GM12874 (cell line): Measurements from ENCODE around the gene GLO1.

Experiments
- TF ChIP-seq, protein P1 (sequence below): IDR thresholded peaks from 2 replicates; pipeline ENCODE4 v1.5.1; 2011; ENCODE audit warnings: low read depth, mild to moderate bottlenecking, control low read depth, low read length, moderate library complexity; ENCODE audit not compliant: insufficient read depth

Gene GLO1

DNA sequence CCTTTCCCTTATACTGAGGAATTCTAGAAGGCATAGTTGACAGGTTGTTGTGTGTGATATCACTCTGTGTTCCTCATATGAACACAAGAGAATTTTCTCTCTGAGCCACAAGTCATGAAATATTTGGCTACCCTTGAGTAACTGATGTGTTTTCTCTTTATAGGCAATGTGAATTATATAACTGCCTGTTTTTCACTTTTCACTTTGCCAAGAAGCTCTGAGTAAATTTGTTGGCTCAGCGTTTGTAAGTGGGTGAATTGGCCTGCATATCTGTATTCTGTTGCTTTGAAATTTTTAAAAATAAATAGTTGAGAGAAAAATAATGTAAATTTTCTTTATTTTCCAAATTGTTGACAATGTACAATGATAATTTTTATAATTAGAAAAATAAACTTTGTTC lies 58.0 kb downstream of the GLO1 start:
- TF ChIP-seq, protein P1, sequence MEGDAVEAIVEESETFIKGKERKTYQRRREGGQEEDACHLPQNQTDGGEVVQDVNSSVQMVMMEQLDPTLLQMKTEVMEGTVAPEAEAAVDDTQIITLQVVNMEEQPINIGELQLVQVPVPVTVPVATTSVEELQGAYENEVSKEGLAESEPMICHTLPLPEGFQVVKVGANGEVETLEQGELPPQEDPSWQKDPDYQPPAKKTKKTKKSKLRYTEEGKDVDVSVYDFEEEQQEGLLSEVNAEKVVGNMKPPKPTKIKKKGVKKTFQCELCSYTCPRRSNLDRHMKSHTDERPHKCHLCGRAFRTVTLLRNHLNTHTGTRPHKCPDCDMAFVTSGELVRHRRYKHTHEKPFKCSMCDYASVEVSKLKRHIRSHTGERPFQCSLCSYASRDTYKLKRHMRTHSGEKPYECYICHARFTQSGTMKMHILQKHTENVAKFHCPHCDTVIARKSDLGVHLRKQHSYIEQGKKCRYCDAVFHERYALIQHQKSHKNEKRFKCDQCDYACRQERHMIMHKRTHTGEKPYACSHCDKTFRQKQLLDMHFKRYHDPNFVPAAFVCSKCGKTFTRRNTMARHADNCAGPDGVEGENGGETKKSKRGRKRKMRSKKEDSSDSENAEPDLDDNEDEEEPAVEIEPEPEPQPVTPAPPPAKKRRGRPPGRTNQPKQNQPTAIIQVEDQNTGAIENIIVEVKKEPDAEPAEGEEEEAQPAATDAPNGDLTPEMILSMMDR = no peak

DNA sequence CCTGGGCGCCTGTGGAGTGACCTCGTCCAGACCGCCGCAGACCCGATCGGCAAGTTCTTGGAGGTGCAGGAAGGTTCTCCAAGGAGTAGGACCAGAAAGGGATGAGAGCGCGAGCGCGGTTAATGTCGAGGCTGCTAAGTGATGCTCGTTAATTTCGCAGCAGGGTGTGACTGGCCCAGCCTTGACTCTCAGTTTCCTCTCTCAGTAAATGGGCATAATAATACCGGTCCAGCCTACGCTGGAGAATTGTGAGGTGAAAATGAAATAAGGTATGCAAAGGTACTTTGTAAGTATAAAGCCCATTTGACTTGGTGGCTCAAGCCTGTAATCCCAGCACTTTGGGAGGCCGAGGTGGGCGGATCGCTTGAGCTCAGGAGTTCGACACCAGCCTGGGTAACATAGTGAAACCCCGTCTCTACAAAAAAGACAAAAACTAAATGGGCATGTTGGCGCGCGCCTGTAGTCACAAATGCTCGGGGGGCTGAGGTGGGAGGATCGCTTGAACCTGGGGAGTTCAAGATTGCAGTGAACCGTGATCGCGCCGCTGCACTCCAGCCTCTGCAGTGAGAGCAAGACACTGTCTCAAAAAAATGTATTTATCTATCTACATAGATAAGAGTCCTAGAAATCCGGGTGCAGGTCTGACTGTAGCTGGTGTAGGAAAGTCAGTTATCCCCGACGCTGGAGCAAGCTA lies 62.6 kb downstream of the GLO1 start:
- TF ChIP-seq, protein P1 = no peak

DNA sequence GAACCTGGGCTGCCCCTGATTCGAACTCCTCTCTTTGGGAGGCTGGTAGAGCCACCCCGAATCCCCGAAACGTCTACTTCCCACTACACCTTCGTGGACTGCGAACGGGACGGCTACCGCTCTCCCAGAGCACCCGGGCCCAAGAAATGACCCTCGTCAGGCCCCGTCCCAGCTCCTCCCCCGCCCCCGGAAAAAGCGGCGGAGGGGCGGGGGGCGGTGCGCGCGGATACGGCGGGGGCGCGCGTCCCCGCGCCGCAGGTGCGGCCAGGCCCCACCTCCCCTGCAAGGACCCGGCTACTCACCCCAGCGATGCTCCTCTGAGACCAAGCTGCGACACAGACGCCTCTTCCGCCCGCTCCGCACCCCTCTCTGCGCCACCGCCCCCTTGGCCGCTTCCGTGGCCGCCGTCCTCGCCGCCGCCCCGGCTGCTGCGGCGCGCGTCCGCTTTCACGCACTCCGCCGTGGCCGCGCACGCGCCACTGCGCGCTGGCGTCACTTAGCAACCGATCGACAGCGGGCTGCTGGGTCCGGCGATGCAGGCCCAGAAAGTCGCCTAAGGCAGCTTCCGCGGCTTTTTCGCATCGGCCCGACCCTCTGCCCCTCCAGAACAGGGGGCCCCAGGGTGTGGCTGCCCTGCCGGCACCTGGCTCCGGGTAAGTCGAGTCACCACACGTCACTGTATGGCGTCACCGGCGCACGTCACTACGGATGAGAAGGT lies 63.3 kb downstream of the GLO1 start, which contains the start of gene BTBD9:
Gene BTBD9, minus strand, starts transcription at position 432 of the 718 bp plus-strand sequence.
- TF ChIP-seq, protein P1 = no peak

DNA sequence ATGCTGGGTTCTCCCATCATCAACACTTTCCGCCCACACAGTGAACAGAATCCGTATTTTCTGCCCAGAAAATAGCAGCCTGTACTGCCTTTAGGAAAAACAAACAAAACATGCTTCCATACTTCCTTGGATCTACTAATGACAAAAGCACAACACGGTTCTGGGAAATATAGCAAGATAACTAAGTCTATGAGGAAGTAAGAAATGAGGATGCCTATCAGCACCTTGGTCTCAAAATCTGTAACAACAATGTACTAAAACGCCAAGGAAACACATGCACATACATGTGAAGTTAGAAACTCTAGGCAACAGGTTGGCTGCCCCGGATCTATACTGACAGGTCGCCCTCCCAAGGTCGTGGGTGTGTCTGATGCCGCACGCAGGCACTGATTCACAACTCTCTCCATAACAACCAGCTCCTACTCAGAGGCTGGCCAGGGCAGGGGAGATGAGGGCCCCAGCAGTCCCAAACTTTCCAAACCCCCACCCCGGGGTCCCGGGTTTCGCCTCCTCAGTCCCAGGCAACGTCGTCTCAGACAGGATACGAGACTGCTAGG lies 63.9 kb downstream of the GLO1 start:
- TF ChIP-seq, protein P1 = no peak

DNA sequence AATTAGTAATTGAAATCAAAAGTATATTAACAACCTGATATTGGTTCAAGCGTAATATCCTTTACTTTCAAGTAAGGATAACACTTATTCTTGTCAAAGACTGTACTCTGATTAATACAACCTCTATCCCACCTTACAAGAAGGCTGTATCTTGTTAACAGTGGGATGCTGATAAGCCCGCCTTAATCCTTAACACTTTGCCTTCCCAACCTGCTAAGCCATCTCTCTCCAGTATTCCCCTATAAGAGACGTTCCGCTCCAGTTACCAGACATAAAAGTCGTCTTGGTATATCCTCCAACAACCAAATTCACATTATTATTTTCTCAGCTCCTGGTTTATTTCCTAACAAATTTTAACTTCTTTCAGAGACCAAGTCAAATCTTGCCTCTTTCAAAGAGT lies 65.2 kb downstream of the GLO1 start:
- TF ChIP-seq, protein P1 = no peak

DNA sequence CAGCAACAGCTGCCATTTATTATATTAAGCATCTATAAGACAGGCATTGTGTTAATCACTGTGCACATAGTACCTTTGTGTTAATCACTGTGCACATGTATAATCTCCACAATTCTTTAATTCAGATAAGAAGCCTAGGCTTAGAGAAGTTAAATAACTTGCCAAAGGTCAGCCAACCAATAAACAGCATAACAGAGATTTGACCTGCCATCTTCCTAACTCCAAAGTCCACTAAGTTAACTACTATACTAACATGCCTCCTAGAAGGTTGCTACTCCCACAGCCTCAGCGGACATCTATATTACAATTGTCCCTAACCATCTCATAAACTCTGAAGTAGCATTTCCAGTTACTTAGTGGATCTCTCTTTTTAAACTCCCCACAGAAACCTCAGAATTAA lies 66.9 kb downstream of the GLO1 start:
- TF ChIP-seq, protein P1 = no peak

DNA sequence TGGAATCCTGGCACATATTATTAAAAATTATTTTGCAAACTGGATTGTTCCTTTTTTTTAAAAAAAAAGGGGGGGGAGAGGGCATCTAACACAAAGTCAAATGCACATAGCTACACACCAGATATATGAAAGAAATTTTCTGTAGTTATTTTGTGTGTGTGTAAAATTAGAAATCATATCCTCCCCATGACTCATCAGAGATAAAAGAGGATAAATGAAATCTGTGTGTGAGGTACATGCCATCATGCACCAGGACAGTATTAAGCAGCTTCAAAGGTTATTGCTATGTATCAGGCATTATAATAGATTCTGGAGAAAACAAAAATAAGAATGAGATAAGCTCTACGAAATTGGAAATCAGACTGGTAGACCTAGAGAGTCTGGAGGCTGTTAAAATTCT lies 68.4 kb downstream of the GLO1 start:
- TF ChIP-seq, protein P1 = no peak
